GM18519 (cell line): ENCODE data around the gene RASD1.
"Not testable (repeated sequence)": the region's sequence is repeated elsewhere in the genome, so short reads cannot be mapped to it uniquely, and the experiment has no call there.

Experiments used
- ATAC-seq: cut with Tn5 transposase; IDR thresholded peaks from one replicate; pipeline ENCODE4 v1.9.1; 2021; ENCODE audit warnings: mild to moderate bottlenecking, moderate library complexity; ENCODE audit not compliant: unreplicated experiment, low FRiP score

RASD1 gene

DNA sequence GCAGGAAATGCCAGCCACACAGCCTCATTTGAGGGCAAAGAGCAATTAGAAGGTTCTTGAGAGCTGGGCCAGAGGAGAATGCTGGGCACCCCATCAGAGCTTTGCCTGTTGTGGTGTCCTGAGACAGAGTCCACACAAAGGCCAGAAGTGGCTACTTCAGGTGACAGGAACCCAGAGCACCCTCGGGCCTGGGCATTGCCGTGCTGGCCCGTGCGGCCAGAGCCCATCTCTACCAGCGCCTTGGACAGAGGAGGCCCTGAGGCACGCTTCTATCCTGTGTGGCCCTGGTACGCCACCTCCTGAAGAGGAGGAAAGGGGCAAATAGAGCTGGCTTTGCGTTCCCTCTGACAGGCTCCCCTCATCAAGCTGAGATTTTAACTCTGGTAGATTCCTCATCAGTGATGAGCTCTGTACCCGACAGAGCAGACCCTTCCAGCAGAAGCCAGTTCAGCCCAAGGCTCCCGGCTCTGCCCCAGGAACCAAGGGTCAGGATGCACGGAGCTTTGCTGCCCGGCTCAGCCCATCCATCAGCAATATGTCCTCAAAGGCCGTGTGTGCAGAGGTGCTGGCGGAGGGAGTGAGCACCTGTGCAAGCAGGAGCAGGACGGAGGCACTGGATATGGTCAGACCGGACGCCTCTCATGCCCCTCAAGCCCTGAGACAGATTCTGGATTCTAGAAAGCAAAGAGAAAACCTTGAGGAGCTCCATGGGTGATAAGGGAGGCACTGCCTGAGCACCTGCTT is 3.4 kb upstream of the RASD1 start:
- no peak for ATAC-seq

GRCh38 chr17:17498606-17499301 is 2.6 kb upstream of the RASD1 start:
- no peak for ATAC-seq

DNA sequence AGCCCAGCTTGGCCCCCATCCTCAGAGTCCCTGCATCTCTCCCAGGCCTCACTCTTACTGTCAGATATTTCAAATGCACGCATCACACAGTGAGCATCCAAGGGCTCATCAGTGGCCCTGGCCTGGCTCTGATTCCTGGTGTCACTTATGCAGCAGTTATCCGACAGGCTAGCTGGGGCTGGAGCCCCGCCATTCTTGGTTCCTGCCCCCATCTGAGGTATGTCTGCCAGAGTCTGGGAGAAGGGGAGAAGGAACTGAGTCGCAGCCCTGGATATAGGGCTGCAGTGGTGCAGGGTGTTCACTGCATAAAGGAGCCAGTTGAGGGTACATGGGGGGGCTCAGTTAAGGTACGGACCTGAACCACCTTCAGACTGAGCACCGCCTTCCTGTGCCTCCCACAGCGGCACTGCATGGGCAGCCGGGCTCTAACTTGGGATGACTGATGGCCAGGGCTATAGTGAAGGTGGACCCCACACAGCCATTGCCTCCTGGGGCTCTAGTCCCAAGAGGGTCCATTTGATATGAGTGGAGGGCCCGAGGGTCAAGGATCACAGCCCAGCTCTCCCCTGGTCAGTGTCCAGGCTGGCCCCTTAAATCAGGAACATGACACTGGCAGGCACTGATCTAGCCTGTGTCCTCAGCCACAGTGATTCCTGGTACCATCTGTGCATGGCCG is 1.8 kb upstream of the RASD1 start:
- ATAC-seq: no peak

DNA sequence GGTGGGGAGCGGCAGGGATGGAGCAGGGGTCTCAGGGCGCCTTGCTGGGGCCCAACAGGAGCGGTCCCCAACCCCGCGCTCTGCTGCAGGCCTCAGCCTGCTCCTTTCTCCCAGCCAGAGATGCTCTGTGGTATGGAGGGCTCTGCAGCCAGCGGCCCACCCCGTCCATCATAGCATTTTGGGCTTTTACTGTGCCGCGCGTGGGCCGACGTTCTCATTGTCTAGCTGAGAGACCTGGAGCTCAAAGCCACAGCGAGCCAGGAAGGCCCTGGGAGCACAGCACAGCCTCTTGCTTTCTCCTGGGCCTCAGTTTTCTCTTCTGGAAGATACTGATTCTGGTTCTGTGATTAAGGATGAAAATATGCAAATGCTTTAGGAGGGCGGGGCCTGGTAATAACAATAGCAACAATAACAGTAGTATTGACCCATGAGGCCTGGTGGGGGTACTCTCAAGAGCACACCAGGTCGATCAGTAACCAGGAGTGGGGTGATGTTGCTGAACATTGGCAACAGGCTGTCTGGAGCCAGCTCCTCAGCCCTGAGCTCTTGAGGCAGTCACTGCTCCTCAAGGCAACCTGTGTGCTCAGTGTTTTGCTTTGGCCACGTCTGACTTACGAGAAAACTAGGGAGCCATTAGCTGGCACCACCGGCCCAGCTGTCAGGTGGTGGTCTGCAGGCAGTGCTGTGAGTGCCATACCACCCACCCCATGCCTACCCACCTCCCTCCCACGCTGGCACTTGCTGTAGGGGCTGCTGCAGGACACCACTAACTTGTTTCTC is 1.1 kb upstream of the RASD1 start:
- no peak for ATAC-seq

GRCh38 chr17:17495536-17496188 is 533 bp downstream of the RASD1 start:
- ATAC-seq: no peak

GRCh38 chr17:17494870-17495535 is 1.2 kb downstream of the RASD1 start:
- ATAC-seq: no peak

DNA sequence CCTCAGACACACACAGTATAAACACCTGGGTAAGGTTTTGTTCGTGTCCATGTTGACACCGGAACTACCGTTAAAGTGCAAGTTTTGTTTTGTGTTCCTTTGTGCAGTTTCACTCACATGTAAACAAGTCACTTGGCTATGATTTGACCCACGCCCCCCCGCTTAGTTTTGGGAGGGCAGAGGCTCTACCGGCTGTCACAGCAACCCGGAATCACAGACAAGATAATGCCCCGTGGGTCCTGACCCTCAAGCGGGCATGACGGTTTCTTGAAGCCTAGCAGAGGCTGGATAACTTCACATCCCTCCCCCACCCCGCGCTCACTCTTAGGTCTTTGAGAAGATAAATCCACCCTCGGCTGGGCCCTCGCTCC is 1.7 kb downstream of the RASD1 start:
- ATAC-seq: no peak

- ATAC-seq: no peak
These were observed 2.2 kb downstream of the RASD1 start for GRCh38 chr17:17493986-17494466.

DNA sequence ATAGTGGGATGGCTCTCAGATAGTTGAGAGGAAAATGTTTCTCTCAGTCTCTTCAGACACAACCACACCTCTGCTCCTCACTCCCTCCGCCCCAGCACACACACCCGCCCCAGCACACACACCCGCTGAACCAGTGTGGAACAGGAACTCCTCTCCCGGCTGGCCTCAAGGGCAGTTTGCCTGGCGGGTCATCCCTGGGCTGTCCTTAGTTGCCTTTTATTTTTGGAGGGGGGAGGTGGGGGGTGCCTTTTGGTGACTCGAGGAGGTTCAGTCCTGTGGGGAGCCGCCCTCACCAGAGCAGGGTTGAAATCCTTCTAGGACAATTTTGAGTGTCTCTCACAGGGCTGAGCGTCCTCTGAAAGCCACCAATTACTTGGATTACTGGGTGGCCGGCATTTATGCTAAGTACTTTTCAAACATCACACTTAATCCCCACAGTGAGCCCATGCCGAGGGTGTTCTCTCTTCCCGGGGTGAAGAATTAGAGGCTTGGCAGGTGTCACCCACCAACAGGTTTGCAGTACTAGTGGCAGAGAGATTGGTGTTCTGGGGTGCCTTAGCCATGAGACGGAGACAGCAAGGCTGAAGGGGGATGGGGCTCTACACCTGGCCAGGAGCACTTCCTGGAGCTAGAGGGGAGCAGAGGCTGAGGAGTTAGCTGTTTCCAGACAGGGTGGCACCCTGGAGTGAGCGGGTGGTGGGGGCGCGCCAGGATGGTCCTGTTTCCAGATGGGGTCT is 2.8 kb downstream of the RASD1 start:
- no peak for ATAC-seq

- ATAC-seq: no peak
These were observed 3.6 kb downstream of the RASD1 start for GRCh38 chr17:17492571-17492970.

- no peak for ATAC-seq
These were observed 4.1 kb downstream of the RASD1 start for GRCh38 chr17:17492085-17492484.

- no peak for ATAC-seq
These were observed 4.6 kb downstream of the RASD1 start for GRCh38 chr17:17491546-17491988.

DNA sequence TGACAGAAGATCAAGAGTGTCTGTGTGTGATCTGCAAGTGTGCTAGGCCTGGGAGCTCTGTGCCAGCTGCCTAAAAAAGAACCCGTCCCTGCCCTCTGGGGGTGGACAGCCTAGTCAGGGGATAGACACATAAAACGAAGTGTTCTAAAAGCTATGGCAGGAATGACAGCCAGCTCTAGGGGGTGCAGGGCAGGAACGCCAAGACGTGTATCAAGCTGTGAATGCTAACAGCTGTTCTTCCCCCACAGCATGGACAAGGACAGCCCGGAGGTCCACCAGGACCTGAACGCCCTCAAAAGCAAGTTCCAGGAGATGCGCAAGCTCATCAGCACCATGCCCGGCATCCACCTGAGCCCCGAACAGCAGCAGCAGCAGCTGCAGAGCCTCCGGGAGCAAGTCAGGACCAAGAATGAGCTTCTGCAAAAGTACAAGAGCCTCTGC is 5.1 kb downstream of the RASD1 start:
- ATAC-seq: no peak

DNA sequence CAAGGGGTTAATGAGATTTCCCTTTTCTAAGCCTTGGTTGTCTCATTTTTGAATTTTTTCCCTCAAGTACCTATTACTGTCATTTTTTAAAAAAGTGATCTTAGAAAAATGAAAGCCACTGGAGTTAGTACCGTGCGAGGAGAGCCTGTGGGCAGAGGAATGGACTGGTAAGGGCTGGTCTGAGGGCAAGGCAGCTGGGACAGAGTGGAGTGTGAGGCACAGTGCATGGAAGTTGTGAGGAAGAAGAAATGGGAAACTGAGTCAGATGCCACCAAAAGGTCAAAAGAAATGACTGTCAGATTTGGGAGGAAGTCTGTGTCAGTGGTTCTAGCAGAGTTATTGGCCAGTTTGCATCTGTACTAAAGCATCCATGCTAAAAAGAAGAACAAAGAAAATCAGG is 8.2 kb downstream of the RASD1 start:
- no peak for ATAC-seq

- not testable (repeated sequence) for ATAC-seq
These were observed 9.8 kb downstream of the RASD1 start for GRCh38 chr17:17486416-17486815.

GRCh38 chr17:17485420-17485819 is 10.8 kb downstream of the RASD1 start:
- no peak for ATAC-seq

DNA sequence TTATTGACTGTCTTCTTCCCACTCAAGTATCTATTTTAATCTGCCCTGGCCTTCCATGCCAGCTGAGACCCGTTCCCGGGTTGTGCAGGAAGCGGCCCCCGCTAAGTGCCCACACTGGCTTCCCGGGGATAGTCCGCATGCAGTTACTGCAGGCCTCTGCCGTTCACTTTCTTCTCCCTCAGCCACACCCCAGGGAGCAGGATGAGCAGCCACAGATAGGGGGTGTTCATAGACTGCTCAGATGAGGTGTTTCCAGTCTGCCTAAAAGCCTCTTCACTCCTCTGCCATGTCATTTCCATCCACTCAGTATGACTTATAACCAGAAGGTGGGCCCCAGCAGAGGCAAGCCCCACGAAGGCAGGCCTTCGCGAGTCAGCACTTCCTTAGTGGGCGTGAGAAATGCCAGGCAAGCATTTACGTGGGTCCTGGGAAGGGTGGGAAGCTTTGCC is 11.7 kb downstream of the RASD1 start:
- ATAC-seq: no peak

- no peak for ATAC-seq
These were observed 14.3 kb downstream of the RASD1 start for GRCh38 chr17:17481860-17482259.
